ENCODE measurements around the gene EXOC2. TPM values are rescaled to one million over a fixed set of nuclear protein-coding genes. Genes with fewer than 3 reads are reported as not detected.

EXOC2 gene
- total RNA-seq, 5 donors from 2014 or later (not counting 1 experiment from before 2014, with no cell fraction given): 30.7 to 40.6 (median 39.3) TPM

DNA sequence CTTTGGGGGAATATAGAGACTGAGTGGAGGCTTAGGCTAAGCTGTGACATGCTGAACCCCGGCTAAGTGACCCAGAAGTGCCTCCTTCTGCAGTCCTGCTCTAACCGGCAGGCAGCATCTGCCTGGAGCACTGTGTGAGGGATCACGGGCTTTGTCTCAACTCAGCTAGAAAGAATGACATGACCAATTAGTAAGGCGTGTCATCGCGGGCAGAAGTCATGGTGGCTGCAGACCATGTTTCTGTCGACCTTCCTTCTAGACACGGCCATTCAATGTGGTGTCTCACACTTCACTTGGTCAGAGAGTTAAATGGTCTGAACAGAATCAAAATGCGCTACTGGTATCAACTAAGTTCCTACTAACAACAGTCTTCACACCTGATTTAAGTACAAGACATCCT lies 71.0 kb downstream of the EXOC2 start:
- Mint-ChIP-seq H3K36me3 (peaks cover 41% of the 10 kb centered on the region), H3K4me3 (no peak overlapping the region), H3K27me3 (no peaks in the 10 kb centered on the region), H3K4me1 (peaks cover 0 to 3% (median 0%) of the 10 kb centered on the region in 3 donors), H3K27ac (no peak overlapping the region), H3K9me3 (no peaks in the 10 kb centered on the region)
- DNase-seq (no peak), ATAC-seq (replicated peaks in 1 of 4) (no peak)
- ChIA-PET POLR2A (interaction anchor here in 1 of 2 donors (0.6 to 0.9 kb wide), 2 partner anchors 34 to 1330 kb away, joined by 3 to 4 read pairs; no protein-coding TSS in a partner anchor), CTCF (no interaction called here)
- H3K9me3 ChIP-seq: no peaks in the 10 kb centered on the region
- no peaks in the 10 kb centered on the region for H3K27me3 ChIP-seq (replicated peaks in 1 of 2; ENCODE audit: control insufficient read depth in 2 of 2, extremely low read depth in 1 of 2, insufficient read depth in 2 of 2, low read length in 1 of 2)
- 98% methylated on average over 9 of the region's 9 CpGs for WGBS (ENCODE audit: insufficient coverage)
- no peaks in the 10 kb centered on the region for H3K4me1 ChIP-seq (ENCODE audit: control insufficient read depth in 1 of 2, extremely low read depth in 1 of 2, insufficient read depth in 2 of 2, low read length in 2 of 2)
- H3K36me3 ChIP-seq (ENCODE audit: control insufficient read depth in 2 of 2, extremely low read depth in 1 of 2, insufficient read depth in 1 of 2, low read length in 1 of 2): peaks cover 6 to 47% of the 10 kb centered on the region in 2 donors
- no peak overlapping the region for H3K4me3 ChIP-seq (ENCODE audit: control insufficient read depth in 1 of 2, extremely low read depth in 1 of 2, low read length in 1 of 2)
- no peak overlapping the region for H3K27ac ChIP-seq (ENCODE audit: low read length)

DNA sequence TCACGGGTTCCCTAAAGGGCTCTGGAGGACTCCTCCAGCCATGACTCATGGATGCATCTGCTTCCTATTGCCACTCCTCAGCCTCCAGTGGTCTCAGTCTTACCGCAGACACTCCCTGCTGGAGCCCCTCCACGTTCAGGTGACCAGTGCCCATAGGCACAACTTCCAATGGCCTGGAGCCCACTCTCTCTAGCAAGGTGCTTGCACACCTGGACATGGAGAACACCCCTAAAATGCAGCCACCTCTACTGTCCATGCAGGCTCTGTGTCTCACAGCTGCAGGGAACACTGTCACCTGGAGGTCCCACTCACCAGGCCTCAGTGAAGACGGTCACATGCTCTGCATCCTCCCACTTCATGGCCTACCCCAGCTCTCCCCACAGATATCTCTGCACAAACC lies 72.0 kb downstream of the EXOC2 start:
- Mint-ChIP-seq H3K27ac (no peak overlapping the region), H3K36me3 (peaks cover 41% of the 10 kb centered on the region), H3K27me3 (no peaks in the 10 kb centered on the region), H3K4me1 (peaks cover 0 to 3% (median 0%) of the 10 kb centered on the region in 3 donors), H3K4me3 (no peak overlapping the region), H3K9me3 (no peaks in the 10 kb centered on the region)
- Histone ChIP-seq H3K9me3 (no peaks in the 10 kb centered on the region), H3K4me1 (ENCODE audit: control insufficient read depth in 1 of 2, extremely low read depth in 1 of 2, insufficient read depth in 2 of 2, low read length in 2 of 2) (no peaks in the 10 kb centered on the region), H3K4me3 (ENCODE audit: control insufficient read depth in 1 of 2, extremely low read depth in 1 of 2, low read length in 1 of 2) (no peak overlapping the region), H3K27me3 (replicated peaks in 1 of 2; ENCODE audit: control insufficient read depth in 2 of 2, extremely low read depth in 1 of 2, insufficient read depth in 2 of 2, low read length in 1 of 2) (no peaks in the 10 kb centered on the region), H3K27ac (ENCODE audit: low read length) (no peak overlapping the region), H3K36me3 (ENCODE audit: control insufficient read depth in 2 of 2, extremely low read depth in 1 of 2, insufficient read depth in 1 of 2, low read length in 1 of 2) (peaks cover 6 to 52% of the 10 kb centered on the region in 2 donors)
- POLR2A ChIA-PET: no interaction called here
- CTCF ChIA-PET: no interaction called here
- WGBS (ENCODE audit: insufficient coverage): 88% methylated on average over 4 of the region's 4 CpGs
- DNase-seq: no peak
- ATAC-seq (replicated peaks in 1 of 4): no peak

DNA sequence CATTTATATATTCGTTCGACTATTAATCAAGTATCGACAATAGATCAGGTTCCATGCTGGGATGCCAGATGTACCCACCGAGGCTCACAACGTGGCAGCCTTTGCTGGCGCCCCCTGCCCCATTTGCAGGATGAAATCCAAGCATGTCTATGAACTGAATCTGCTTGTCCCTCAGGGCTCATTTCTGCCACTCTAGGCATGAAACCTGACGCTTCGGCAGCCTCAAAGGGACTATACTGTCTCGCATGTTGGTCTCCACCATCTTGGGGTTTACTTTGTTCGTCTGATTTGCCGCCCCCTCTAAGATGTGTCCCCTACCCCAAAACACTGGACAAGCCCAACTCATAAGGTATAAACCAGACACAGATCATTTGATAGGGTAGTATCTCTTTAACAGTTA lies 72.8 kb downstream of the EXOC2 start:
- Histone ChIP-seq H3K27me3 (replicated peaks in 1 of 2; ENCODE audit: control insufficient read depth in 2 of 2, extremely low read depth in 1 of 2, insufficient read depth in 2 of 2, low read length in 1 of 2) (no peaks in the 10 kb centered on the region), H3K4me3 (ENCODE audit: control insufficient read depth in 1 of 2, extremely low read depth in 1 of 2, low read length in 1 of 2) (no peak overlapping the region), H3K4me1 (ENCODE audit: control insufficient read depth in 1 of 2, extremely low read depth in 1 of 2, insufficient read depth in 2 of 2, low read length in 2 of 2) (no peaks in the 10 kb centered on the region), H3K27ac (ENCODE audit: low read length) (no peak overlapping the region), H3K36me3 (ENCODE audit: control insufficient read depth in 2 of 2, extremely low read depth in 1 of 2, insufficient read depth in 1 of 2, low read length in 1 of 2) (peaks cover 6 to 47% of the 10 kb centered on the region in 2 donors), H3K9me3 (no peaks in the 10 kb centered on the region)
- Mint-ChIP-seq H3K4me1 (peaks cover 0 to 3% (median 0%) of the 10 kb centered on the region in 3 donors), H3K27ac (no peak overlapping the region), H3K4me3 (no peak overlapping the region), H3K36me3 (peaks cover 46% of the 10 kb centered on the region), H3K9me3 (no peaks in the 10 kb centered on the region), H3K27me3 (no peaks in the 10 kb centered on the region)
- DNase-seq: no peak
- no peak for ATAC-seq (replicated peaks in 1 of 4)
- ChIA-PET POLR2A (no interaction called here), CTCF (no interaction called here)
- 100% methylated on average over 8 of the region's 11 CpGs for WGBS (ENCODE audit: insufficient coverage)

DNA sequence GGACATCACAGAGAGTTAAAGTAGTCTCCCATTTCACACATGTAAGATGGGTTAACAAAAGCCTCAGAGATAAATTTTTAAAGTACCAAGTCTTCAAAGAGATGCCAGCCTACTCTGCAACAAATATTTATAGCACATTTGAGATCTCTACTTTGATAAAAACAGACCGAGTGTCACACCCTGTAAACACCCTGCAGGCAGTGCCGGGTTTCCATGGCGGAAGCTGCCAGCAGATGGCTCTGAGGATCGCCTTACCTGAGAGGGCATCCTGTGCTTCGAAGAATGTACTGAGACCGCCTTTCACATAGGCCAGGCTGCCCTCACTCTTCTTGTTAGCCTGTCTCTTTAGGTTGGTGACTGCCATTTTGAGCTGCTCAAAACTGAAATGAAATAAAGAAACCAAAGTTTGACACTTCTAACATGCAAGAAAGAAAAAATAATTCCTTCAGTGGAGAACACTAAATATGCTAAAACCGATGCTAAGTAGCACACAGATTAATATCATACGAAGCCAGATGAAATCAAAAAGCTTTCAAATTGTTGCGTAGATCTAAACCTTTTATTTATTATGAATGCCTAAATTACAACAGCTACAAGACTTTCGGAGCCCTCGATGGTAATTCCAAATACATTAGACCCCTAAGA lies 75.4 kb downstream of the EXOC2 start:
- peak in 6 of 35 experiments; percentile 4 to 28 (median 8) for DNase-seq
- peaks cover 0 to 3% (median 0%) of the 10 kb centered on the region in 3 donors for H3K4me1 Mint-ChIP-seq
- H3K27ac Mint-ChIP-seq: no peak overlapping the region
- 52% methylated on average over 6 of the region's 11 CpGs for WGBS (ENCODE audit: insufficient coverage)
- no peaks in the 10 kb centered on the region for H3K4me1 ChIP-seq (ENCODE audit: control insufficient read depth in 1 of 2, extremely low read depth in 1 of 2, insufficient read depth in 2 of 2, low read length in 2 of 2)
- no peak overlapping the region for H3K4me3 ChIP-seq (ENCODE audit: control insufficient read depth in 1 of 2, extremely low read depth in 1 of 2, low read length in 1 of 2)
- H3K9me3 Mint-ChIP-seq: no peaks in the 10 kb centered on the region
- peak in 2 of 4 experiments; percentile 37 to 56 for ATAC-seq (replicated peaks in 1 of 4)
- H3K36me3 Mint-ChIP-seq: peaks cover 48% of the 10 kb centered on the region
- CTCF ChIA-PET: interaction anchor here (0.7 kb wide), 2 partner anchors 168 to 797 kb away, joined by 3 read pairs; no protein-coding TSS in a partner anchor
- peaks cover 6 to 45% of the 10 kb centered on the region in 2 donors for H3K36me3 ChIP-seq (ENCODE audit: control insufficient read depth in 2 of 2, extremely low read depth in 1 of 2, insufficient read depth in 1 of 2, low read length in 1 of 2)
- H3K9me3 ChIP-seq: no peaks in the 10 kb centered on the region
- H3K27me3 Mint-ChIP-seq: no peaks in the 10 kb centered on the region
- H3K4me3 Mint-ChIP-seq: no peak overlapping the region
- no peak overlapping the region for H3K27ac ChIP-seq (ENCODE audit: low read length)
- no peaks in the 10 kb centered on the region for H3K27me3 ChIP-seq (replicated peaks in 1 of 2; ENCODE audit: control insufficient read depth in 2 of 2, extremely low read depth in 1 of 2, insufficient read depth in 2 of 2, low read length in 1 of 2)
- POLR2A ChIA-PET: interaction anchor here in 1 of 2 donors (0.6 kb wide), 1 partner anchor 48 kb away, joined by 3 read pairs; no protein-coding TSS in a partner anchor

DNA sequence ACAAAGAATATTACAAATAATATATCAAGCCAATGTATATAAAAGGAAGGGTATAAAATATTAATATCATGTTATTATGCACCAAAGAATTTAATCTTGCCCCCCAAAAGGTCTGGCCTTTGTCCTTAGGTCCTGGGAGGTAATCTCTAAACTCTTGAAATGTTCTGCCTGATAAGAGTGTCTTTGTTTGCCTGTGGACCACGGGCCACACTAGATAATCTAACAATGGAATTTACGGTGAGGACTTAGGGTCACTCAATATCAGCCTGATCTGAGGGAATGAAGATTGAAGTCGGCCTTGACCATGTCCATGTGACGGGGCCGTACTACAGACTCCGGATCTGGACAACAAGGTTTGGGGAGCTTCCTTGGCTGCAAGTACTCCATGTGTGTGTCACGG lies 79.0 kb downstream of the EXOC2 start:
- peaks cover 0 to 7% (median 0%) of the 10 kb centered on the region in 3 donors for H3K4me1 Mint-ChIP-seq
- no peaks in the 10 kb centered on the region for H3K9me3 Mint-ChIP-seq
- H3K4me3 Mint-ChIP-seq: no peak overlapping the region
- CTCF ChIA-PET: no interaction called here
- H3K27me3 ChIP-seq (replicated peaks in 1 of 2; ENCODE audit: control insufficient read depth in 2 of 2, extremely low read depth in 1 of 2, insufficient read depth in 2 of 2, low read length in 1 of 2): no peaks in the 10 kb centered on the region
- WGBS (ENCODE audit: insufficient coverage): 97% methylated on average over 6 of the region's 7 CpGs
- H3K36me3 ChIP-seq (ENCODE audit: control insufficient read depth in 2 of 2, extremely low read depth in 1 of 2, insufficient read depth in 1 of 2, low read length in 1 of 2): peaks cover 6 to 42% of the 10 kb centered on the region in 2 donors
- no peaks in the 10 kb centered on the region for H3K9me3 ChIP-seq
- no peak overlapping the region for H3K27ac ChIP-seq (ENCODE audit: low read length)
- DNase-seq (no peak), ATAC-seq (replicated peaks in 1 of 4) (no peak)
- H3K27me3 Mint-ChIP-seq: no peaks in the 10 kb centered on the region
- H3K4me1 ChIP-seq (ENCODE audit: control insufficient read depth in 1 of 2, extremely low read depth in 1 of 2, insufficient read depth in 2 of 2, low read length in 2 of 2): no peaks in the 10 kb centered on the region
- POLR2A ChIA-PET: no interaction called here
- peaks cover 49% of the 10 kb centered on the region for H3K36me3 Mint-ChIP-seq
- no peak overlapping the region for H3K4me3 ChIP-seq (ENCODE audit: control insufficient read depth in 1 of 2, extremely low read depth in 1 of 2, low read length in 1 of 2)
- H3K27ac Mint-ChIP-seq: no peak overlapping the region

DNA sequence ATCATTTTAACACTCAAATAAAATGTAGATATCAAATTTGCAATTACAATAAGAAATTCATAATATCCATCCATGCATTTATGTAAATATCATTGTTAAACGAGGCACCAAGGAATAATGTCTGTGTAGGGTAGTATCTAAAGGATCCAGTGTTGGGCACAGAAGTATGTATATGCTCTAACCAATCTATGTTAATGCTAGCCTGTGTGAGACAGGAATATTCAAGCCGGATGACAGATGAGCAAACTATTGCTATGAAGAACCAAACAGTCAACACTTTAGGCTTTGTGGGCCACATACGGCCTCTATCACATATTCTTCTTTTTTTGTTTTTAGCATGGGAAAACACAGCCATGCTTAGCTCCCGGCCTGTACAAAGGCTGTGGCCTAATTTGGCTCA lies 81.0 kb downstream of the EXOC2 start:
- DNase-seq: no peak
- H3K4me3 ChIP-seq (ENCODE audit: control insufficient read depth in 1 of 2, extremely low read depth in 1 of 2, low read length in 1 of 2): no peak overlapping the region
- no peak overlapping the region for H3K27ac ChIP-seq (ENCODE audit: low read length)
- 0% methylated on average over 1 of the region's 4 CpGs for WGBS (ENCODE audit: insufficient coverage)
- Mint-ChIP-seq H3K4me1 (peaks cover 0 to 4% (median 0%) of the 10 kb centered on the region in 3 donors), H3K27me3 (no peaks in the 10 kb centered on the region), H3K27ac (no peak overlapping the region), H3K36me3 (peaks cover 50% of the 10 kb centered on the region), H3K9me3 (no peaks in the 10 kb centered on the region), H3K4me3 (no peak overlapping the region)
- H3K4me1 ChIP-seq (ENCODE audit: control insufficient read depth in 1 of 2, extremely low read depth in 1 of 2, insufficient read depth in 2 of 2, low read length in 2 of 2): no peaks in the 10 kb centered on the region
- ChIA-PET CTCF (no interaction called here), POLR2A (no interaction called here)
- no peak for ATAC-seq (replicated peaks in 1 of 4)
- no peaks in the 10 kb centered on the region for H3K9me3 ChIP-seq
- H3K27me3 ChIP-seq (replicated peaks in 1 of 2; ENCODE audit: control insufficient read depth in 2 of 2, extremely low read depth in 1 of 2, insufficient read depth in 2 of 2, low read length in 1 of 2): no peaks in the 10 kb centered on the region
- H3K36me3 ChIP-seq (ENCODE audit: control insufficient read depth in 2 of 2, extremely low read depth in 1 of 2, insufficient read depth in 1 of 2, low read length in 1 of 2): peaks cover 5 to 38% of the 10 kb centered on the region in 2 donors

Measured in T-cell (primary cell).